HuH-7 (cell line): ENCODE data around the gene CFHR2.

Experiments used
- DNase-seq: peaks from one replicate; pipeline ENCODE4 v3.0.0; 2011; ENCODE audit warnings: low spot score

The CFHR2 gene

GRCh38 chr1:197001828-197002227 is 58.3 kb downstream of the CFHR2 start:
- no peak for DNase-seq

GRCh38 chr1:197003132-197003531 is 59.6 kb downstream of the CFHR2 start:
- no peak for DNase-seq

DNA sequence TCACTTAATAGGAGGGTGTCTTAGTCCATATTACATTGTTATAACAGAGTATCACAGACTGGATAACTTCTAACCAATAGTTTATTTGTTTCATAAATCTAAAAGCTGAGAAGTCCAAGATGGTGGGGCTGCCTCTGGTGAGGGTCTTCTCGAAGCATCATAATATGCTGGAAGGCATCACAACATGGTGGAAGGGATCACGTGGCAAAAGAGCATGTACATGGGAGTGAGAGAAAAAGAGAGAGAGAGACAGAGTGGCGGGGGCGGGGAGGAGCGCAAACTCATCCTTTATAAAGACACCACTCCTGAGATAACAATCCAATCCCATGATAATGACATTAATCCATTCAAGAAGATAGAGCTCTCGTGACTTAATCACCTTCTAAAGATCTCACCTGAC is 65.3 kb downstream of the CFHR2 start:
- DNase-seq = no peak
